PC-3 (cell line): Measurements from ENCODE around the gene SNAP47. TPM values are rescaled to one million over a fixed set of nuclear protein-coding genes. Genes with fewer than 3 reads are reported as not detected.

Source experiments
- ATAC-seq: fragments of 200-7000 bp; cut with Tn5 transposase; 2 replicates; pipeline ENCODE4 v1.9.1; 2020; ENCODE audit warnings: mild to moderate bottlenecking, moderate library complexity
- BruUV-seq: library from RNA; stranded (reverse); fragments of 400-500 nt; replicated peaks from 2 replicates; lab custom pipeline; 2021; lab: Mats Ljungman, UMichigan
- CTCF ChIA-PET: fragments of 300-600 bp; sonication (Branson Sonifier 250); formaldehyde crosslinking; loops from one replicate; lab custom pipeline; 2022; ENCODE audit warnings: antibody characterized with exemption; lab: Charles Lee
- POLR2A ChIA-PET: fragments of 300-600 bp; sonication (Branson Sonifier 250); formaldehyde crosslinking; loops from one replicate; lab custom pipeline; 2022; ENCODE audit warnings: antibody characterized with exemption; ENCODE audit not compliant: unreplicated experiment; lab: Charles Lee
- DNase-seq: peaks from one replicate; pipeline ENCODE4 v3.0.0-alpha.2; 2015
- H2AFZ ChIP-seq: fragments of 300-600 bp; sonication (generic); 2 replicates; pipeline ENCODE4 v1.6.0; 2016; ENCODE audit warnings: antibody characterized with exemption, low read length
- H3F3A ChIP-seq: fragments of 300-600 bp; sonication (generic); one replicate; pipeline ENCODE4 v1.6.0; 2017; ENCODE audit warnings: antibody characterized with exemption, low read length, control low read depth, mild to moderate bottlenecking; ENCODE audit not compliant: unreplicated experiment
- H3K27ac ChIP-seq: fragments of 300-600 bp; sonication (generic); 2 replicates; pipeline ENCODE4 v1.5.1; 2016; ENCODE audit warnings: mild to moderate bottlenecking, low read length
- H3K27me3 ChIP-seq: fragments of 300-600 bp; sonication (generic); 2 replicates; pipeline ENCODE4 v1.6.1; 2016; ENCODE audit warnings: low read length, mixed read lengths
- H3K36me3 ChIP-seq: fragments of 300-600 bp; sonication (generic); 2 replicates; pipeline ENCODE4 v1.6.1; 2016; ENCODE audit warnings: low read depth, mixed run types, low read length, mixed read lengths
- H3K4me1 ChIP-seq: fragments of 300-600 bp; sonication (generic); 2 replicates; pipeline ENCODE4 v1.5.1; 2016; ENCODE audit warnings: low read length; ENCODE audit not compliant: insufficient read depth
- H3K4me2 ChIP-seq: fragments of 300-600 bp; sonication (generic); 2 replicates; pipeline ENCODE4 v1.6.0; 2016; ENCODE audit warnings: low read length
- H3K4me3 ChIP-seq: fragments of 300-600 bp; sonication (generic); 2 replicates; pipeline ENCODE4 v1.5.1; 2016; ENCODE audit warnings: mild to moderate bottlenecking, low read length, mixed read lengths
- H3K79me2 ChIP-seq: fragments of 300-600 bp; sonication (generic); 2 replicates; pipeline ENCODE4 v1.6.1; 2017; ENCODE audit warnings: low read length, mixed read lengths
- H3K9ac ChIP-seq: fragments of 300-600 bp; sonication (generic); 2 replicates; pipeline ENCODE4 v1.6.0; 2016; ENCODE audit warnings: mild to moderate bottlenecking, low read length
- H3K9me2 ChIP-seq: fragments of 300-600 bp; sonication (generic); replicated peaks from 2 replicates; pipeline ENCODE4 v1.6.1; 2016; ENCODE audit warnings: mixed run types, low read length, mixed read lengths
- H3K9me3 ChIP-seq: fragments of 300-600 bp; sonication (generic); 2 replicates; pipeline ENCODE4 v1.6.1; 2016; ENCODE audit warnings: low read length, mixed read lengths
- H4K20me1 ChIP-seq: fragments of 300-600 bp; sonication (generic); 2 replicates; pipeline ENCODE4 v1.6.1; 2016; ENCODE audit warnings: low read length, mixed read lengths
- EZH2 ChIP-seq: fragments of 300-600 bp; sonication (generic); IDR thresholded peaks from one replicate; pipeline ENCODE4 v1.6.1; 2017; ENCODE audit warnings: antibody characterized with exemption, mild to moderate bottlenecking, low read length; ENCODE audit not compliant: unreplicated experiment
- EZH2phosphoT487 ChIP-seq: fragments of 300-600 bp; sonication (generic); IDR thresholded peaks from 2 replicates; pipeline ENCODE4 v1.6.1; 2018; ENCODE audit warnings: mild to moderate bottlenecking, antibody characterized with exemption, low read length, borderline replicate concordance
- intact Hi-C: fragments of 100-400 bp; cut with micrococcal nuclease; formaldehyde crosslinking; loops from 2 replicates; pipeline ENCODE4 v1.9.0; 2023
- total RNA-seq: library from RNA; depleted of rRNA; stranded (reverse); fragments of >200 nt; gene quantifications from 2 replicates; pipeline ENCODE4 v1.2.3, GENCODE V29; 2014
- TF ChIP-seq, protein P1 (sequence below): fragments of 300-600 bp; sonication (generic); conservative IDR thresholded peaks from 2 replicates; pipeline ENCODE4 v1.5.1; 2017; ENCODE audit warnings: antibody characterized with exemption, low read depth, mild to moderate bottlenecking, low read length

SNAP47 gene
- total RNA-seq, 1 experiment from 2014 or later: 123 TPM

DNA sequence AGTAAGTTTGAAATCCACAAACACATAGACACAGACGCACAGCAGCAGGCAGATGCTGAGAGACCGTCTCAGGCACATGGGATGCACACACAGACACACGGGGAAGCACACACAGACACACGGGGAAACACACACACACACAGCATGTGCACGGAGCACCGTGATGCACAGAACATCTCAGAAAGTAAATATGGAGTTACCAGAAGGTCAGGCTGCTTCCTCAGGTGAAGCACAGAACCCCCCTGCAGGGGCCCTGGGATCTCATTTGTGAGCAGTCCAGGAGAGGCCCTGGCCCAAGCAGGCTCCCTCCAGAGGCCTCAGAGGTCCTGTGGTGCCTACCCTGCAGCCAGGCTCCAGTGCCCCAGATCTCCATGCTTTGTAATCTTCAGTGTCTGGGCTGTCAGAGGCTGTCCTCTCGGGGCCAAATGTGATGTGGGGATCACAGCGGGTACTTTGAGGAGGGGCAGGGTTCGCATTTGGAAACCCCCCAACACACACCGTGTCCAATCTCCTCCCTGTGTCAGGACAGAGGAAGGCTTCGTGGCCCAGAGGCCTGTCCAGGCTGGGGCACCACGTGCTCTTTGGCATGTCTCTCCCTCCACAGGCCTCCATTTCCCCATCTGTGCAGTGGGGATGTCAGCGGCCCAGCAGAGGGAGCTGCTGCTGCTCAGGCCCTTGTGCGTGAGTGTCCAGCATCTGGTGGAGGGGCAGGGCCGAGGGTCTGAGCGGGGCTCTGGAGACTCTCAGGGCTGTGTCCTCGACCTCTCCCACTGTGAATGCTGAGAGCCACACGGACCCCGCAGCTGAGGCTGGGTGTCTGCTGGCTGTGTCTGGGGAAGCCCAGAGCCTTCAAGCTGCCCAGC is 57.2 kb downstream of the SNAP47 start:
- Histone ChIP-seq H3K27ac (no peak overlapping the region), H3K9ac (no peak overlapping the region), H3K79me2 (no peaks in the 10 kb centered on the region), H3K27me3 (no peaks in the 10 kb centered on the region), H3K9me3 (no peaks in the 10 kb centered on the region), H3K9me2 (no peaks in the 10 kb centered on the region), H2AFZ (no peak overlapping the region), H4K20me1 (no peaks in the 10 kb centered on the region), H3K4me3 (no peak overlapping the region), H3F3A (no peaks in the 10 kb centered on the region), H3K4me1 (peaks cover 10% of the 10 kb centered on the region), H3K4me2 (no peak overlapping the region), H3K36me3 (no peaks in the 10 kb centered on the region)
- intact Hi-C loops: no loop called here
- ChIA-PET POLR2A (no interaction called here), CTCF (no interaction called here)
- TF ChIP-seq, protein P1, sequence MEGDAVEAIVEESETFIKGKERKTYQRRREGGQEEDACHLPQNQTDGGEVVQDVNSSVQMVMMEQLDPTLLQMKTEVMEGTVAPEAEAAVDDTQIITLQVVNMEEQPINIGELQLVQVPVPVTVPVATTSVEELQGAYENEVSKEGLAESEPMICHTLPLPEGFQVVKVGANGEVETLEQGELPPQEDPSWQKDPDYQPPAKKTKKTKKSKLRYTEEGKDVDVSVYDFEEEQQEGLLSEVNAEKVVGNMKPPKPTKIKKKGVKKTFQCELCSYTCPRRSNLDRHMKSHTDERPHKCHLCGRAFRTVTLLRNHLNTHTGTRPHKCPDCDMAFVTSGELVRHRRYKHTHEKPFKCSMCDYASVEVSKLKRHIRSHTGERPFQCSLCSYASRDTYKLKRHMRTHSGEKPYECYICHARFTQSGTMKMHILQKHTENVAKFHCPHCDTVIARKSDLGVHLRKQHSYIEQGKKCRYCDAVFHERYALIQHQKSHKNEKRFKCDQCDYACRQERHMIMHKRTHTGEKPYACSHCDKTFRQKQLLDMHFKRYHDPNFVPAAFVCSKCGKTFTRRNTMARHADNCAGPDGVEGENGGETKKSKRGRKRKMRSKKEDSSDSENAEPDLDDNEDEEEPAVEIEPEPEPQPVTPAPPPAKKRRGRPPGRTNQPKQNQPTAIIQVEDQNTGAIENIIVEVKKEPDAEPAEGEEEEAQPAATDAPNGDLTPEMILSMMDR: peak; percentile 62
- TF ChIP-seq EZH2phosphoT487: no peak
- ATAC-seq: no peak
- no TSS peak for BruUV-seq
- no peak for DNase-seq

DNA sequence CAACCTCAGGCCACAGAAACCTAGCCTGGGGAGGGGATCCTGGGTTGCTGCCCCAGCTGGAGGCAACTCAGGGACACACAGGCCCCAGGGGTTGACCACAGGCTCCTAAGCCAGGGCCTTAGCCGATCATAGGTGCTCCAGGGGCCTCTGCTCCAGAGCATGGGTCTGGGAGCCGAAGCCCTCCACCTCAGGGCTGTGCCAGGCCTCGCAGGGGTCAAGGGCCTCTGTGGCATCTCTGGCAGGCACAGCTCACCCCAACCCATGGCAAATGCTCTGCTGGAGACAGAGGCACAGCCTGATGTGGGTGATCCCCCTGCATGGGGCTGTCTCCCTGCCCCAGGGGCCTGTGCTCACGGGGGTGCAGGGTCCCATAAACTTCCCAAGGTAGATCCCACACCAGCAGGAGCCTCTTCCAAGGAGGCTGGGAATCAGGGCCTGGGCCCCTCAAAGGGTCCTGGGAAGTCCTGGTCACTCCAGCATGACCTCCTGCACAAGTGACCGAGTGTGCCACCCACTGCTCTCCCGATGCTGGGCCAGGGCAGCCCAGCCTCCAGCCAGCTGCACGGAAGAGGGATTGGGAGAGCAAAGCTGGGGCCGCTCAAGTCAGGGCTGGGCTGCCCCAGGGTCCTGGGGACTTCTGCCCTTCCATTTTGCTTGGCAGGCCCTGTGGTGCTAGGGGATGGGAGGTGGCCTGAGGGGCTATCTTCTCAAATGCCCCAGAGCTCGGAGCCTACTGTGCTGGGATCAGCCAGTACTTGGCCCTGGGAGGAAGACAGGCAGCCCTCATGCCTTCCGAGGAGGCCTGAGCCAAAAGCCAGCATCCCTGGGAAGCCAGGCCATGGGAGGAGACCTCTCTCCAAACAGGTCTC is 58.1 kb downstream of the SNAP47 start:
- H3K27me3 ChIP-seq: no peaks in the 10 kb centered on the region
- POLR2A ChIA-PET: no interaction called here
- H3F3A ChIP-seq: no peaks in the 10 kb centered on the region
- H3K79me2 ChIP-seq: no peaks in the 10 kb centered on the region
- CTCF ChIA-PET: interaction anchor here (1.0 kb wide), 1 partner anchor 12 kb away, joined by 3 read pairs; no protein-coding TSS in a partner anchor
- H3K4me3 ChIP-seq: no peak overlapping the region
- no peak overlapping the region for H3K27ac ChIP-seq
- intact Hi-C loops: no loop called here
- no peak overlapping the region for H3K4me2 ChIP-seq
- H3K9me3 ChIP-seq: no peaks in the 10 kb centered on the region
- no peaks in the 10 kb centered on the region for H4K20me1 ChIP-seq
- no peak overlapping the region for H3K9ac ChIP-seq
- ATAC-seq (no peak), DNase-seq (no peak)
- H2AFZ ChIP-seq: no peak overlapping the region
- no peaks in the 10 kb centered on the region for H3K36me3 ChIP-seq
- TF ChIP-seq EZH2: no peak
- H3K4me1 ChIP-seq: peaks cover 9% of the 10 kb centered on the region
- H3K9me2 ChIP-seq: no peaks in the 10 kb centered on the region
- BruUV-seq: no TSS peak

DNA sequence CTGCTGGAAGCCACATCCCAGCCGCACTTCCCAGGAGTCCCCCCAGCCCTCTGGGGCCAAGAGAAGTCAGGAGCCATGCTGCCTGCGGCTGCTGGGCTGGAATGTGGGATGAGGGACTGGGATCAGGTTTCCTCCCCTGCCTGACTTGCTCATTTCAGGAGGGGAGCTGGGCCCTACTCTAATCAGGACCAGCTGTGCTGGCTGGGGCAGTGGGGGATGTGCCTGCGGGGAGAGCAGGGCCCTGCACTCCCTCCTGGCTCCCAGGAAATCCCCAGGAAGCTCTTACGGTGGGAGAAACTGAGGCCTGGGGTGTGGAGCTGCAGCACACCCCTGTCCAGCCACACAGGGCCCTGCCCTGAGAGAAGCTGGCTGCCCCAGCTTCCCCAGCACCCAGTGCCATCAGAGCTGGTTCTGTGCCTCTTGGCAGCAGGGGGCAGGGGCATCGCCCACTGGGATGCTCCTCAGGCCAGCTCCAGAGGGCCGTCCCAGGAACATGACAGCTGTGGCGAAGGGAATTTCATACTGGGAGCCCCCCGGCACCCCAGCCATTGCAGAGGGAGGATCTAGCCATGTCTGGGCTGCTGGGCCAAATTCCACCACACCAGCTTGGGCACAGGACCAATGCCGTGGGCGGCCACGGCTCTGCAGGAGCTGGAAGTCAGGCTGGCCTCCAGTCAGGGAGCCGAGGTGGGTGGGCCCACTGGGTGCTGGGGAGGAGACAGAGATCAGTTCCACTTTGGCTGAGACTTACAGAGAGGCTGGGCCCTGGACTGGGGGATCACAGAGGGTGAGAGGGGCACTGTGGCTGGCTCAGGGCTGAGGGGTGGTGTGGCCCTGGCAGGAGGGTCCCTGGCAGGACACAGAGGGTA is 58.9 kb downstream of the SNAP47 start:
- no peak overlapping the region for H3K27ac ChIP-seq
- no TSS peak for BruUV-seq
- DNase-seq: no peak

More for the DNA sequence above, 58.9 kb downstream of the SNAP47 start:
- no peaks in the 10 kb centered on the region for H3K9me3 ChIP-seq
- H3K4me3 ChIP-seq: no peak overlapping the region
- H3K36me3 ChIP-seq: no peaks in the 10 kb centered on the region
- ChIA-PET CTCF (interaction anchor here (1.0 kb wide), 1 partner anchor 12 kb away, joined by 3 read pairs; no protein-coding TSS in a partner anchor), POLR2A (interaction anchor here (0.5 kb wide), 1 partner anchor 1506 kb away, joined by 9 read pairs; no protein-coding TSS in a partner anchor)
- peak; percentile 6; the same call in 1 of the 2 replicates for ATAC-seq
- no peaks in the 10 kb centered on the region for H3K27me3 ChIP-seq
- no peaks in the 10 kb centered on the region for H3F3A ChIP-seq
- H3K79me2 ChIP-seq: no peaks in the 10 kb centered on the region
- TF ChIP-seq EZH2phosphoT487 (no peak), EZH2 (no peak)
- TF ChIP-seq, protein P1: no peak
- H4K20me1 ChIP-seq: no peaks in the 10 kb centered on the region
- H3K4me2 ChIP-seq: no peak overlapping the region
- H2AFZ ChIP-seq: no peak overlapping the region
- intact Hi-C loops: no loop called here
- H3K4me1 ChIP-seq: peaks cover 4% of the 10 kb centered on the region
- H3K9ac ChIP-seq: no peak overlapping the region
- H3K9me2 ChIP-seq: no peaks in the 10 kb centered on the region
